Endothelial cell of umbilical vein (primary cell): ENCODE results near the gene TUBGCP3. TPM values are rescaled to one million over a fixed set of nuclear protein-coding genes. Genes with fewer than 3 reads are reported as not detected.

ENCODE experiments used
- BruUV-seq: library from RNA; stranded (reverse); fragments of 400-500 nt; replicated peaks from 2 replicates; lab custom pipeline; 2021; lab: Mats Ljungman, UMichigan
- CTCF ChIA-PET: fragments of 300-600, 350-600 bp; sonication (Branson Sonifier 250); formaldehyde crosslinking; loops from one replicate; lab custom pipeline; 2021; ENCODE audit warnings: antibody characterized with exemption, inconsistent platforms; lab: Charles Lee
- POLR2A ChIA-PET: fragments of 300-600, 350-600 bp; sonication (Branson Sonifier 250); formaldehyde crosslinking; loops from one replicate; lab custom pipeline; 2021; ENCODE audit warnings: antibody characterized with exemption, inconsistent platforms; lab: Charles Lee
- DNase-seq: peaks from one replicate; pipeline ENCODE4 v3.0.0-alpha.2; 2011; ENCODE audit warnings: low read depth, low spot score
- FAIRE-seq: peaks from 2 replicates; lab custom pipeline; 2011; peaks lifted over from hg19 to GRCh38; lab: Jason Lieb, UNC
- H2AFZ ChIP-seq: 2 replicates; pipeline ENCODE4 v1.6.0; 2012; ENCODE audit warnings: low read depth, low read length, control low read depth, inconsistent platforms
- H3K27ac ChIP-seq: 2 replicates; pipeline ENCODE4 v1.5.1; 2011; ENCODE audit warnings: low read depth, mild to moderate bottlenecking, control low read depth, low read length, moderate library complexity; ENCODE audit not compliant: insufficient read depth
- H3K27me3 ChIP-seq, 2 experiments: 2 replicates each; pipeline versions ENCODE4 v1.6.0 to v1.6.1; 2011; ENCODE audit warnings: low read length in 2 of 2, mixed read lengths in 1 of 2; ENCODE audit not compliant: control insufficient read depth in 2 of 2, insufficient read depth in 2 of 2
- H3K36me3 ChIP-seq, 2 experiments: 2 replicates in 1 of 2; 3 replicates in 1 of 2; pipeline ENCODE4 v1.5.1; 2011; ENCODE audit warnings: low read length in 2 of 2, mild to moderate bottlenecking in 1 of 2, moderate library complexity in 1 of 2; ENCODE audit not compliant: control insufficient read depth in 2 of 2, insufficient read depth in 2 of 2; ENCODE audit errors: extremely low read depth in 1 of 2
- H3K4me1 ChIP-seq: 3 replicates; pipeline ENCODE4 v1.5.1; 2011; ENCODE audit warnings: mild to moderate bottlenecking, low read length; ENCODE audit not compliant: control insufficient read depth, insufficient read depth; ENCODE audit errors: extremely low read depth
- H3K4me2 ChIP-seq: 2 replicates; pipeline ENCODE4 v1.6.1; 2011; ENCODE audit warnings: low read length, control low read depth, mixed read lengths; ENCODE audit not compliant: insufficient read depth
- H3K4me3 ChIP-seq, 3 experiments: fragments of 200-600 bp in 1 of 3; sonication (generic), shearing (Covaris generic) in 1 of 3; replicated peaks in 1 of 3; 2 replicates each; pipeline ENCODE4 v1.5.1; 2011 to 2016; ENCODE audit warnings: control low read depth in 3 of 3, low read length in 3 of 3, mild to moderate bottlenecking in 2 of 3, inconsistent platforms in 1 of 3, low read depth in 1 of 3, moderate library complexity in 1 of 3; ENCODE audit not compliant: insufficient read depth in 1 of 3
- H3K79me2 ChIP-seq: 2 replicates; pipeline ENCODE4 v1.6.0; 2012; ENCODE audit warnings: low read length, inconsistent platforms; ENCODE audit not compliant: control insufficient read depth, insufficient read depth
- H3K9ac ChIP-seq: replicated peaks from 2 replicates; pipeline ENCODE3; 2011; ENCODE audit warnings: low read length, control low read depth; ENCODE audit not compliant: insufficient read depth; ENCODE audit errors: extremely low read depth
- H3K9me1 ChIP-seq: replicated peaks from 3 replicates; pipeline ENCODE4 v1.6.0; 2011; ENCODE audit warnings: mild to moderate bottlenecking, low read length; ENCODE audit not compliant: control insufficient read depth, insufficient read depth; ENCODE audit errors: extremely low read depth
- H3K9me3 ChIP-seq: replicated peaks from 2 replicates; pipeline ENCODE4 v1.5.1; 2012; ENCODE audit warnings: low read length, inconsistent platforms; ENCODE audit not compliant: control insufficient read depth, insufficient read depth
- H4K20me1 ChIP-seq: replicated peaks from 2 replicates; pipeline ENCODE3; 2011; ENCODE audit warnings: mild to moderate bottlenecking, low read length; ENCODE audit not compliant: control insufficient read depth, insufficient read depth; ENCODE audit errors: extremely low read depth
- CTCF ChIP-seq, 2 donors: IDR thresholded peaks; 1 replicate in 1 of 2; 2 replicates in 1 of 2; pipeline ENCODE4 v1.5.1; 2011; ENCODE audit warnings: low read length in 2 of 2, mild to moderate bottlenecking in 2 of 2, moderate library complexity in 2 of 2, control low read depth in 1 of 2, inconsistent platforms in 1 of 2, low read depth in 1 of 2; ENCODE audit not compliant: insufficient read depth in 1 of 2; ENCODE audit errors: extremely low read depth in 1 of 2
- EZH2 ChIP-seq: IDR thresholded peaks from 2 replicates; pipeline ENCODE4 v1.6.1; 2012; ENCODE audit warnings: borderline replicate concordance, low read depth, mild to moderate bottlenecking, moderate library complexity, low read length, inconsistent platforms; ENCODE audit not compliant: severe bottlenecking
- FOS ChIP-seq: IDR thresholded peaks from 2 replicates; pipeline ENCODE4 v1.6.1; 2011; ENCODE audit warnings: mild to moderate bottlenecking, low read length, moderate library complexity, borderline replicate concordance; ENCODE audit not compliant: insufficient read depth
- GATA2 ChIP-seq: IDR thresholded peaks from 2 replicates; pipeline ENCODE4 v1.7.0; 2011; ENCODE audit warnings: low read depth, mild to moderate bottlenecking, moderate library complexity, mixed read lengths, low read length; ENCODE audit not compliant: insufficient read length, insufficient read depth
- JUN ChIP-seq: IDR thresholded peaks from 2 replicates; pipeline ENCODE4 v1.6.1; 2011; ENCODE audit warnings: borderline replicate concordance, low read depth; ENCODE audit not compliant: insufficient read length, insufficient read depth
- MAX ChIP-seq: IDR thresholded peaks from 2 replicates; pipeline ENCODE4 v1.6.1; 2011; ENCODE audit not compliant: insufficient read depth, insufficient read length
- MYC ChIP-seq: IDR thresholded peaks from one replicate; pipeline ENCODE4 v1.6.1; 2011; ENCODE audit warnings: mild to moderate bottlenecking, low read depth, low read length
- POLR2A ChIP-seq: IDR thresholded peaks from 2 replicates; pipeline ENCODE4 v1.6.1; 2012; ENCODE audit warnings: low read depth, mild to moderate bottlenecking, control low read depth, low read length
- POLR2AphosphoS5 ChIP-seq: IDR thresholded peaks from 2 replicates; pipeline ENCODE4 v1.6.1; 2012; ENCODE audit warnings: low read depth, mild to moderate bottlenecking, control low read depth, low read length, moderate library complexity; ENCODE audit not compliant: insufficient read depth
- dilution Hi-C: fragments of 300-500 bp; cut with MboI; formaldehyde crosslinking; loops from one replicate; pipeline ENCODE4 v1.15.0; 2019; ENCODE audit warnings: low sequenced_read_pairs; ENCODE audit not compliant: extremely low pct_ligation_motif_present
- intact Hi-C: fragments of 100-400 bp; cut with micrococcal nuclease; formaldehyde crosslinking; loops from one replicate; pipeline ENCODE4 v1.10.0; 2022
- polyA plus RNA-seq, 4 experiments: library from polyadenylated mRNA; depleted of rRNA in 3 of 4; stranded (reverse) in 3 of 4; unstranded in 1 of 4; fragments of >200 nt; gene quantifications; 2 replicates each; pipeline versions ENCODE4 v1.2.1 to v1.2.3, GENCODE V29; 2011 to 2012; ENCODE audit warnings: missing spikeins in 1 of 4
- total RNA-seq: library from RNA; stranded (reverse); gene quantifications from 2 replicates; pipeline ENCODE4 v1.2.3, GENCODE V29; 2021

TUBGCP3 gene
- total and polyA plus RNA-seq, 2 donors (not counting 3 experiments of a cell fraction or from before 2014, with no cell fraction given), result 36.4 to 47.7 TPM

GRCh38 chr13:112623051-112623711, 35.2 kb upstream of the TUBGCP3 start:
- FAIRE-seq, result no peak
- Histone ChIP-seq H4K20me1 (no peaks in the 10 kb centered on the region), H3K9me3 (no peaks in the 10 kb centered on the region), H3K4me1 (no peaks in the 10 kb centered on the region), H3K36me3 (no peaks in the 10 kb centered on the region), H3K9ac (no peak overlapping the region), H3K27ac (no peak overlapping the region), H3K4me3 (no peak overlapping the region), H3K9me1 (no peaks in the 10 kb centered on the region), H2AFZ (no peak overlapping the region), H3K27me3 (peaks cover 0 to 2% of the 10 kb centered on the region in 2 experiments), H3K79me2 (no peaks in the 10 kb centered on the region), H3K4me2 (no peak overlapping the region)
- BruUV-seq, result no TSS peak
- ChIA-PET CTCF (interaction anchor here (0.9 kb wide), 1 partner anchor 251 kb away, joined by 3 read pairs; no protein-coding TSS in a partner anchor), POLR2A (no interaction called here)
- dilution Hi-C loops, result no loop called here
- DNase-seq, result no peak
- intact Hi-C loops, result no loop called here
- TF ChIP-seq FOS, result no peak
- no peak for TF ChIP-seq MAX
- no peak for TF ChIP-seq GATA2
- no peak for TF ChIP-seq POLR2A
- TF ChIP-seq JUN, result no peak
- TF ChIP-seq MYC, result no peak
- no peak for TF ChIP-seq POLR2AphosphoS5
- no peak for TF ChIP-seq EZH2
- TF ChIP-seq CTCF (IDR thresholded peaks at IDR 0.05; ENCODE audit: extremely low read depth in 1 of 2, insufficient read depth in 1 of 2, low read depth in 1 of 2, low read length in 2 of 2), result no peak
